ENCODE measurements around the gene SMIM20. TPM values are rescaled to one million over a fixed set of nuclear protein-coding genes. Genes with fewer than 3 reads are reported as not detected.

Gene SMIM20
- total and polyA plus RNA-seq, 5 experiments from 2014 or later, result 19.4 to 76.4 (median 64.1) TPM

- no peaks in the 10 kb centered on the region for H3K9me3 Mint-ChIP-seq
- peaks cover 23 to 43% (median 34%) of the 10 kb centered on the region in 4 donors for H3K4me1 Mint-ChIP-seq
- no peaks in the 10 kb centered on the region for H3K27me3 Mint-ChIP-seq
- peaks cover 0 to 21% (median 9%) of the 10 kb centered on the region in 3 donors for H3K36me3 Mint-ChIP-seq
- H3K27ac Mint-ChIP-seq, result peak overlapping the region in 1 of 10 donors; percentile 45
- ATAC-seq (no peak), DNase-seq (no peak)
- peak overlapping the region in 1 of 10 donors; percentile 10 for H3K4me3 Mint-ChIP-seq
- POLR2A ChIA-PET, result no interaction called here
Measured at GRCh38 chr4:25916870-25917269, 2.9 kb downstream of the SMIM20 start.

- ATAC-seq (no peak), DNase-seq (no peak)
- H3K4me3 Mint-ChIP-seq, result no peak overlapping the region
- no peak overlapping the region for H3K27ac Mint-ChIP-seq
- H3K27me3 Mint-ChIP-seq, result no peaks in the 10 kb centered on the region
- peaks cover 11 to 30% (median 19%) of the 10 kb centered on the region in 4 donors for H3K4me1 Mint-ChIP-seq
- POLR2A ChIA-PET, result no interaction called here
- H3K9me3 Mint-ChIP-seq, result no peaks in the 10 kb centered on the region
- peaks cover 0 to 27% (median 11%) of the 10 kb centered on the region in 3 donors for H3K36me3 Mint-ChIP-seq
Measured at GRCh38 chr4:25919676-25920075, 5.7 kb downstream of the SMIM20 start.

- H3K4me3 Mint-ChIP-seq, result no peak overlapping the region
- H3K36me3 Mint-ChIP-seq, result peaks cover 0 to 24% (median 11%) of the 10 kb centered on the region in 3 donors
- POLR2A ChIA-PET, result no interaction called here
- H3K27ac Mint-ChIP-seq, result peak overlapping the region in 1 of 10 donors; percentile 5
- ATAC-seq (no peak), DNase-seq (no peak)
- no peaks in the 10 kb centered on the region for H3K9me3 Mint-ChIP-seq
- no peaks in the 10 kb centered on the region for H3K27me3 Mint-ChIP-seq
- H3K4me1 Mint-ChIP-seq, result peaks cover 7 to 33% (median 16%) of the 10 kb centered on the region in 4 donors
Measured at GRCh38 chr4:25921922-25922321, 7.9 kb downstream of the SMIM20 start.

GRCh38 chr4:25922812-25923369 is 8.9 kb downstream of the SMIM20 start:
- ATAC-seq, result no peak
- Mint-ChIP-seq H3K27me3 (no peaks in the 10 kb centered on the region), H3K9me3 (no peaks in the 10 kb centered on the region), H3K4me3 (no peak overlapping the region), H3K27ac (no peak overlapping the region), H3K4me1 (peaks cover 7 to 33% (median 13%) of the 10 kb centered on the region in 4 donors), H3K36me3 (peaks cover 0 to 24% (median 11%) of the 10 kb centered on the region in 3 donors)
- POLR2A ChIA-PET, result no interaction called here
- no peak for DNase-seq

- Mint-ChIP-seq H3K36me3 (peaks cover 0 to 27% (median 11%) of the 10 kb centered on the region in 3 donors), H3K27me3 (no peaks in the 10 kb centered on the region), H3K4me3 (no peak overlapping the region)
Measured at GRCh38 chr4:25923745-25924144, 9.7 kb downstream of the SMIM20 start.

GRCh38 chr4:25925486-25926201 is 11.6 kb downstream of the SMIM20 start:
- DNase-seq, result no peak
- Mint-ChIP-seq H3K4me1 (peaks cover 7 to 21% (median 13%) of the 10 kb centered on the region in 4 donors), H3K27ac (no peak overlapping the region), H3K27me3 (no peaks in the 10 kb centered on the region), H3K4me3 (no peak overlapping the region), H3K9me3 (no peaks in the 10 kb centered on the region), H3K36me3 (peaks cover 4 to 36% (median 15%) of the 10 kb centered on the region in 3 donors)
- POLR2A ChIA-PET, result no interaction called here
- ATAC-seq, result no peak

More at GRCh38 chr4:25923745-25924144, 9.7 kb downstream of the SMIM20 start:
- H3K4me1 Mint-ChIP-seq, result peaks cover 7 to 33% (median 12%) of the 10 kb centered on the region in 4 donors
- no peak for DNase-seq
- POLR2A ChIA-PET, result no interaction called here
- ATAC-seq, result no peak
- H3K27ac Mint-ChIP-seq, result no peak overlapping the region
- H3K9me3 Mint-ChIP-seq, result no peaks in the 10 kb centered on the region

GRCh38 chr4:25926462-25926861 is 12.4 kb downstream of the SMIM20 start:
- Mint-ChIP-seq H3K4me1 (peaks cover 7 to 14% (median 11%) of the 10 kb centered on the region in 4 donors), H3K9me3 (no peaks in the 10 kb centered on the region), H3K36me3 (peaks cover 4 to 29% (median 9%) of the 10 kb centered on the region in 3 donors), H3K4me3 (no peak overlapping the region), H3K27me3 (no peaks in the 10 kb centered on the region), H3K27ac (peak overlapping the region in 1 of 10 donors; percentile 11)
- DNase-seq (peak in 2 of 10 donors; percentile 9 to 19), ATAC-seq (no peak)
- POLR2A ChIA-PET, result no interaction called here

GRCh38 chr4:25927361-25928195 is 13.6 kb downstream of the SMIM20 start:
- Mint-ChIP-seq H3K27me3 (no peaks in the 10 kb centered on the region), H3K4me3 (no peak overlapping the region), H3K9me3 (no peaks in the 10 kb centered on the region), H3K27ac (no peak overlapping the region), H3K36me3 (peaks cover 4 to 23% (median 7%) of the 10 kb centered on the region in 3 donors), H3K4me1 (peaks cover 4 to 13% (median 8%) of the 10 kb centered on the region in 4 donors)
- DNase-seq (no peak), ATAC-seq (no peak)
- POLR2A ChIA-PET, result interaction anchor here (1.0 kb wide), 1 partner anchor 23 kb away, joined by 3 read pairs; no protein-coding TSS in a partner anchor

- H3K9me3 Mint-ChIP-seq, result no peaks in the 10 kb centered on the region
- peaks cover 4 to 11% (median 8%) of the 10 kb centered on the region in 4 donors for H3K4me1 Mint-ChIP-seq
- ATAC-seq (no peak), DNase-seq (no peak)
- H3K4me3 Mint-ChIP-seq, result no peak overlapping the region
- H3K36me3 Mint-ChIP-seq, result peaks cover 4 to 23% (median 7%) of the 10 kb centered on the region in 3 donors
- no peaks in the 10 kb centered on the region for H3K27me3 Mint-ChIP-seq
- POLR2A ChIA-PET, result interaction anchor here (1.0 kb wide), 1 partner anchor 24 kb away, joined by 3 read pairs; no protein-coding TSS in a partner anchor
- peak overlapping the region in 2 of 10 donors; percentile 14 to 26 for H3K27ac Mint-ChIP-seq
Measured at GRCh38 chr4:25928379-25929297, 14.6 kb downstream of the SMIM20 start.

- Mint-ChIP-seq H3K9me3 (no peaks in the 10 kb centered on the region), H3K27me3 (no peaks in the 10 kb centered on the region), H3K27ac (peak overlapping the region in 1 of 10 donors; percentile 14), H3K4me3 (no peak overlapping the region), H3K4me1 (peaks cover 4 to 11% (median 8%) of the 10 kb centered on the region in 4 donors), H3K36me3 (peaks cover 4 to 20% (median 7%) of the 10 kb centered on the region in 3 donors)
- ATAC-seq (no peak), DNase-seq (no peak)
- POLR2A ChIA-PET, result interaction anchor here (0.6 kb wide), 1 partner anchor 1456 kb away, joined by 4 read pairs; no protein-coding TSS in a partner anchor
Measured at GRCh38 chr4:25929298-25929686, 15.3 kb downstream of the SMIM20 start.

- no peak for DNase-seq
- ATAC-seq, result no peak
- Mint-ChIP-seq H3K27ac (peak overlapping the region in 1 of 10 donors; percentile 70), H3K9me3 (no peaks in the 10 kb centered on the region), H3K27me3 (no peaks in the 10 kb centered on the region), H3K4me3 (no peak overlapping the region), H3K4me1 (peaks cover 4 to 11% (median 8%) of the 10 kb centered on the region in 4 donors), H3K36me3 (peaks cover 4 to 20% (median 7%) of the 10 kb centered on the region in 3 donors)
- POLR2A ChIA-PET, result no interaction called here
Measured at GRCh38 chr4:25930731-25931354, 16.8 kb downstream of the SMIM20 start.

Measured in naive thymus-derived CD8-positive, alpha-beta T cell (primary cell).